B cell (primary cell): ENCODE results near the gene TRIOBP. TPM values are rescaled to one million over a fixed set of nuclear protein-coding genes. Genes with fewer than 3 reads are reported as not detected.

Source experiments
- ATAC-seq: fragments of 200-7000 bp; cut with Tn5 transposase; one replicate; pipeline ENCODE4 v1.10.0; 2021; ENCODE audit warnings: low read depth, mild to moderate bottlenecking, moderate number of reproducible peaks, moderate library complexity
- CTCF ChIA-PET: fragments of 350-600 bp; sonication (Branson Sonifier 250); formaldehyde crosslinking; loops from one replicate; lab custom pipeline; 2021; ENCODE audit warnings: antibody characterized with exemption, inconsistent platforms; lab: Charles Lee
- POLR2A ChIA-PET: fragments of 350-600 bp; sonication (Branson Sonifier 250); formaldehyde crosslinking; loops from one replicate; lab custom pipeline; 2021; ENCODE audit warnings: antibody characterized with exemption; lab: Charles Lee
- DNase-seq: peaks from one replicate; pipeline ENCODE4 v3.0.0; 2013
- H2AFZ ChIP-seq: 2 replicates; pipeline ENCODE4 v1.6.1; 2012; ENCODE audit warnings: mild to moderate bottlenecking, low read depth, low read length; ENCODE audit not compliant: insufficient read depth, poor library complexity, severe bottlenecking
- H3K27ac ChIP-seq, 2 donors: 1 replicate in 1 of 2; 2 replicates in 1 of 2; pipeline ENCODE4 v1.5.1; 2012 to 2013; ENCODE audit warnings: low read length in 2 of 2, mild to moderate bottlenecking in 2 of 2, moderate library complexity in 1 of 2
- H3K27me3 ChIP-seq, 4 experiments: fragments of 200-600 bp in 1 of 4; sonication (generic) in 1 of 4; replicated peaks in 1 of 4; 1 replicate in 2 of 4; 2 replicates in 2 of 4; pipeline versions ENCODE4 v1.6.1 to v1.7.0; 2013 to 2016; ENCODE audit warnings: low read length in 3 of 4, mild to moderate bottlenecking in 2 of 4, mixed read lengths in 1 of 4, moderate library complexity in 1 of 4; ENCODE audit not compliant: insufficient read depth in 4 of 4, control insufficient read depth in 3 of 4; ENCODE audit errors: control extremely low read depth in 1 of 4
- H3K36me3 ChIP-seq, 2 experiments: replicated peaks in 1 of 2; 1 replicate in 1 of 2; 2 replicates in 1 of 2; pipeline versions ENCODE4 v1.6.1 to v1.7.1; 2013; ENCODE audit warnings: low read length in 1 of 2; ENCODE audit not compliant: insufficient read depth in 2 of 2, control insufficient read depth in 1 of 2; ENCODE audit errors: control extremely low read depth in 1 of 2, extremely low read depth in 1 of 2
- H3K4me1 ChIP-seq, 2 donors: fragments of 200-600 bp in 1 of 2; sonication (generic) in 1 of 2; 1 replicate in 1 of 2; 2 replicates in 1 of 2; pipeline versions ENCODE4 v1.5.1 to v1.6.1; 2013 to 2017; ENCODE audit warnings: low read length in 2 of 2; ENCODE audit not compliant: control insufficient read depth in 2 of 2, insufficient read depth in 2 of 2
- H3K4me2 ChIP-seq: replicated peaks from 2 replicates; pipeline ENCODE3; 2012; ENCODE audit warnings: mild to moderate bottlenecking, low read depth, low read length; ENCODE audit not compliant: poor library complexity, severe bottlenecking
- H3K4me3 ChIP-seq, 5 experiments: fragments of 200-600 bp in 1 of 5; sonication (generic) in 1 of 5; 1 replicate in 3 of 5; 2 replicates in 2 of 5; pipeline versions ENCODE4 v1.5.1 to v1.7.0; 2011 to 2016; ENCODE audit warnings: low read length in 4 of 5, mild to moderate bottlenecking in 4 of 5, low read depth in 2 of 5, control low read depth in 1 of 5, moderate library complexity in 1 of 5; ENCODE audit not compliant: insufficient read depth in 1 of 5; ENCODE audit errors: control extremely low read depth in 1 of 5, extremely low read depth in 1 of 5
- H3K79me2 ChIP-seq: fragments of 200-600 bp; sonication (generic); one replicate; pipeline ENCODE4 v1.6.0; 2016; ENCODE audit warnings: low read length; ENCODE audit not compliant: control insufficient read depth, insufficient read depth
- H3K9ac ChIP-seq: fragments of 200-600 bp; sonication (generic); 2 replicates; pipeline ENCODE4 v1.6.1; 2017; ENCODE audit warnings: mild to moderate bottlenecking, low read length, moderate library complexity
- H3K9me3 ChIP-seq, 3 donors: one replicate each; pipeline versions ENCODE4 v1.6.1 to v1.7.1; 2013; ENCODE audit warnings: low read length in 2 of 3; ENCODE audit not compliant: control insufficient read depth in 2 of 3, insufficient read depth in 1 of 3; ENCODE audit errors: control extremely low read depth in 1 of 3
- H4K20me1 ChIP-seq: 2 replicates; pipeline ENCODE4 v1.6.0; 2012; ENCODE audit warnings: mild to moderate bottlenecking, low read length; ENCODE audit not compliant: insufficient read depth, control insufficient read depth, poor library complexity, severe bottlenecking
- H3K27ac Mint-ChIP-seq: one replicate; pipeline ENCODE4 v1.8.0; 2021; ENCODE audit warnings: mixed read lengths
- H3K27me3 Mint-ChIP-seq: one replicate; pipeline ENCODE4 v1.8.0; 2021; ENCODE audit warnings: mixed read lengths
- H3K4me1 Mint-ChIP-seq: one replicate; pipeline ENCODE4 v1.8.0; 2021; ENCODE audit warnings: mixed read lengths
- H3K4me3 Mint-ChIP-seq: one replicate; pipeline ENCODE4 v1.8.0; 2021; ENCODE audit warnings: mixed read lengths
- H3K9me3 Mint-ChIP-seq: one replicate; pipeline ENCODE4 v1.8.0; 2022; ENCODE audit warnings: mixed read lengths; ENCODE audit not compliant: insufficient read depth
- CTCF ChIP-seq: fragments of 200-600 bp; IDR thresholded peaks from one replicate; pipeline ENCODE4 v1.8.0; 2022; ENCODE audit warnings: antibody characterized with exemption, mild to moderate bottlenecking
- EZH2 ChIP-seq: IDR thresholded peaks from 2 replicates; pipeline ENCODE4 v1.6.1; 2012; ENCODE audit warnings: borderline replicate concordance, low read depth, mild to moderate bottlenecking, moderate library complexity, low read length; ENCODE audit not compliant: insufficient read depth, poor library complexity, severe bottlenecking
- WGBS: methylation state at CpG from one replicate; pipeline ENCODE4 v1.1.5; 2013; ENCODE audit warnings: missing lambda C conversion rate; ENCODE audit not compliant: insufficient coverage; 5-methylcytosine and 5-hydroxymethylcytosine counted together
- intact Hi-C: fragments of 100-400 bp; cut with micrococcal nuclease; formaldehyde crosslinking; loops from one replicate; pipeline ENCODE4 v1.10.0; 2022
- polyA plus RNA-seq: library from polyadenylated mRNA; depleted of rRNA; stranded (reverse); fragments of >200 nt; gene quantifications from 2 replicates; pipeline ENCODE4 v1.2.3, GENCODE V29; 2012
- total RNA-seq, 2 donors: library from RNA; stranded (reverse); fragments of 120-200 nt in 1 of 2; gene quantifications; 1 replicate in 1 of 2; 2 replicates in 1 of 2; pipeline versions ENCODE4 v1.2.3 to v1.2.4, GENCODE V29; 2013 to 2022

The TRIOBP gene
- total and polyA plus RNA-seq, 2 donors (not counting 1 experiment from before 2014, with no cell fraction given): 26.8 to 47.5 TPM

DNA sequence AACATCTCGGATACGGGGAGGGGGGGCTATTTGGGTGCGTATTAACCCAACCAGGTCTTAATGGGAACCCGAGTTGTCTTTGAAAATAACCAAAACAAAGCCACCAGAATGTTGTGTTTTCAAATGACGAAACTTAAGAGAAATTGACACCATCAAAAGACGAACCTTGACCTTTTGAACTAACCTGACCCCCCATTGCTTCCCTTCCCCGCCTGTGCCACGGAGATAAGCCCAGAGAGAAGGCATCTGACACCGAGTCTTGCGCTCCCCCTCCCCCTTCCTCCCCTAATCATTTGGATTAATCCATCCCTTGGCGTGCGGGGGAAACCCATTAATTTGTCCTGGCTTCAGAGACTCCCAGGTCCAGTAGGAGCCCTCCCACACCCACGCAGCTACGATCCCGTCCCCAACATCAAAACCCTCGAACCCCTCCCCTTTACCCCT is 106.4 kb downstream of the TRIOBP start:
- DNase-seq (no peak), ATAC-seq (no peak)
- Mint-ChIP-seq H3K27ac (no peak overlapping the region), H3K4me1 (peaks cover 35% of the 10 kb centered on the region), H3K27me3 (peaks cover 56% of the 10 kb centered on the region), H3K9me3 (no peaks in the 10 kb centered on the region), H3K4me3 (peak overlapping the region; percentile 72)
- no peak overlapping the region for H3K4me3 ChIP-seq
- peaks cover 0 to 39% (median 0%) of the 10 kb centered on the region in 3 donors for H3K9me3 ChIP-seq
- intact Hi-C loops: no loop called here
- no peak overlapping the region for H3K27ac ChIP-seq
- WGBS: 33% methylated on average over 13 of the region's 16 CpGs
- no peak overlapping the region for H2AFZ ChIP-seq
- H4K20me1 ChIP-seq: peaks cover 5% of the 10 kb centered on the region
- no peaks in the 10 kb centered on the region for H3K36me3 ChIP-seq
- CTCF ChIA-PET: no interaction called here
- H3K4me1 ChIP-seq: peaks cover 51 to 58% of the 10 kb centered on the region in 2 donors
- TF ChIP-seq CTCF (no peak), EZH2 (no peak)
- H3K79me2 ChIP-seq: no peaks in the 10 kb centered on the region
- peaks cover 0 to 71% (median 44%) of the 10 kb centered on the region in 4 experiments for H3K27me3 ChIP-seq
- POLR2A ChIA-PET: no interaction called here
- no peak overlapping the region for H3K9ac ChIP-seq
- peak overlapping the region; percentile 75 for H3K4me2 ChIP-seq

DNA sequence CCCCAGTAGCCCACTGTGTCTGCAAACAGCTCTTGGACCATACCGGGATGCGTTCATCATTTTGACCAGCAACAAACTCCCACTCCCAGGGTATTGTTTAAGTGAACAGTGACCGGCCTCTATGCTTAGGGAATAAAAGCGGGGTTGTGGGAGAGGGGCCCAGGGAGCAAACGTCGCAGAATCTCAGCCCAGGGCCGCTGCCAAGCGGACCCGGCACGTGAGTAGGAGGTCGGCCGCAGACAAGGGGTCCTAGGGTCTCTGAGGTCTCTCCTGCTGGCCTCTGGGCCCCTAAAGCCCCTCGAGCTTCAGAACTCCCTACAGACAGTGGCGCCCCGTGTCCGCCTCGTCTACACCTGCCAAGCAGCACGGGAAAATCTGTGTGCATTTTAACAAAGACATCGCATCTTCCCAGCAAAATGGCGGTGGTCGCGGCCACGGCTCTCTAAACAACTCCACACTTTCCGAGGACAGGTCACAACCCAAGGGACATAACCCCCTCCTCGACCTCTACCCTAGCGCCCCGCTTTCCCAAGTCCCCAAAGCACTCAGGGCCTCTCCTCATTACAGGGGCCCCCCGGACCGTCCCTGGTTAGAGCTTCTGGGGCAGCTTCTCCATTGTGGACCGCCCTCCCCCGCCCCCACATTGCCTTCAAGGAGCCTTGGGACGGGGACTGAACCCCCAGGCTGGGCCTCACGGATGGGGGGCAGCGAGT is 106.9 kb downstream of the TRIOBP start:
- no peak overlapping the region for H3K4me3 ChIP-seq
- peaks cover 57 to 63% of the 10 kb centered on the region in 2 donors for H3K4me1 ChIP-seq
- no peaks in the 10 kb centered on the region for H3K79me2 ChIP-seq
- ATAC-seq (no peak), DNase-seq (peak; percentile 35)
- Mint-ChIP-seq H3K4me1 (peaks cover 35% of the 10 kb centered on the region), H3K27ac (peak overlapping the region; percentile 3), H3K9me3 (no peaks in the 10 kb centered on the region), H3K27me3 (peaks cover 57% of the 10 kb centered on the region), H3K4me3 (peak overlapping the region; percentile 72)
- H2AFZ ChIP-seq: peak overlapping the region; percentile 79
- H3K9ac ChIP-seq: no peak overlapping the region
- H3K9me3 ChIP-seq: peaks cover 0 to 39% (median 0%) of the 10 kb centered on the region in 3 donors
- intact Hi-C loops: no loop called here
- ChIA-PET CTCF (interaction anchor here (0.7 kb wide), 1 partner anchor 13 kb away, joined by 3 read pairs; no protein-coding TSS in a partner anchor), POLR2A (no interaction called here)
- WGBS: 86% methylated on average over 26 of the region's 34 CpGs
- no peak for TF ChIP-seq CTCF
- no peak for TF ChIP-seq EZH2
- H3K36me3 ChIP-seq: no peaks in the 10 kb centered on the region
- peak overlapping the region; percentile 89 for H3K4me2 ChIP-seq
- H3K27me3 ChIP-seq: peaks cover 0 to 77% (median 46%) of the 10 kb centered on the region in 4 experiments
- peaks cover 5% of the 10 kb centered on the region for H4K20me1 ChIP-seq
- H3K27ac ChIP-seq: no peak overlapping the region
